GM12865 (cell line): ENCODE results near the gene BHLHA15.

ENCODE experiments used
- DNase-seq: peaks from one replicate; pipeline ENCODE4 v3.0.0; 2010; ENCODE audit warnings: low read depth
- H3K4me3 ChIP-seq: 2 replicates; pipeline ENCODE4 v1.5.1; 2011; ENCODE audit warnings: mild to moderate bottlenecking, low read depth, low read length, control low read depth
- CTCF ChIP-seq: IDR thresholded peaks from 2 replicates; pipeline ENCODE4 v1.5.1; 2011; ENCODE audit warnings: low read length, control low read depth, low read depth, inconsistent platforms; ENCODE audit not compliant: insufficient read depth; ENCODE audit errors: missing control alignments

Gene BHLHA15

GRCh38 chr7:98177553-98177952, 33.7 kb upstream of the BHLHA15 start:
- TF ChIP-seq CTCF, result no peak
- no peak for DNase-seq
- no peak overlapping the region for H3K4me3 ChIP-seq

- H3K4me3 ChIP-seq, result no peak overlapping the region
- no peak for DNase-seq
These were observed 32.9 kb upstream of the BHLHA15 start for GRCh38 chr7:98178321-98178720.

GRCh38 chr7:98178762-98179490, 32.3 kb upstream of the BHLHA15 start:
- H3K4me3 ChIP-seq, result no peak overlapping the region
- no peak for TF ChIP-seq CTCF
- DNase-seq, result no peak

More at GRCh38 chr7:98178321-98178720, 32.9 kb upstream of the BHLHA15 start:
- no peak for TF ChIP-seq CTCF

GRCh38 chr7:98180751-98181150, 30.5 kb upstream of the BHLHA15 start:
- no peak for TF ChIP-seq CTCF
- no peak overlapping the region for H3K4me3 ChIP-seq
- DNase-seq, result no peak

GRCh38 chr7:98185101-98185500, 26.1 kb upstream of the BHLHA15 start:
- no peak overlapping the region for H3K4me3 ChIP-seq
- TF ChIP-seq CTCF, result no peak
- no peak for DNase-seq

GRCh38 chr7:98186452-98187137, 24.6 kb upstream of the BHLHA15 start:
- no peak overlapping the region for H3K4me3 ChIP-seq
- TF ChIP-seq CTCF, result no peak
- no peak for DNase-seq

- no peak overlapping the region for H3K4me3 ChIP-seq
- no peak for DNase-seq
These were observed 24.1 kb upstream of the BHLHA15 start for GRCh38 chr7:98187138-98187502.

More at GRCh38 chr7:98187138-98187502, 24.1 kb upstream of the BHLHA15 start:
- TF ChIP-seq CTCF, result no peak
